IMR-90 (cell line): Measurements from ENCODE around the gene FAM219A. TPM values are rescaled to one million over a fixed set of nuclear protein-coding genes. Genes with fewer than 3 reads are reported as not detected.

Experiments used
- ATAC-seq: fragments of 200-7000 bp; cut with Tn5 transposase; 2 replicates; pipeline ENCODE4 v1.9.1; 2020; ENCODE audit warnings: low read depth, mild to moderate bottlenecking, moderate library complexity
- BruUV-seq: library from RNA; stranded (reverse); fragments of 400-500 nt; replicated peaks from 2 replicates; lab custom pipeline; 2021; lab: Mats Ljungman, UMichigan
- CTCF ChIA-PET: fragments of 300-600 bp; formaldehyde crosslinking; extraction: SDS; loops from one replicate; lab custom pipeline; 2021; ENCODE audit warnings: antibody characterized with exemption; lab: Yijun Ruan, JAX
- POLR2A ChIA-PET: fragments of 300-600 bp; sonication (Branson Sonifier 250); formaldehyde crosslinking; loops from one replicate; lab custom pipeline; 2022; ENCODE audit warnings: antibody characterized with exemption; ENCODE audit not compliant: unreplicated experiment; lab: Charles Lee
- DNase-seq: peaks from one replicate; pipeline ENCODE4 v3.0.0; 2013
- H2AFZ ChIP-seq: replicated peaks from 2 replicates; pipeline ENCODE3; 2013; ENCODE audit warnings: low read length, mild to moderate bottlenecking; ENCODE audit not compliant: poor library complexity
- H2AK5ac ChIP-seq: 2 replicates; pipeline ENCODE4 v1.6.1; 2013; ENCODE audit warnings: low read depth, low read length, inconsistent platforms
- H2AK9ac ChIP-seq: replicated peaks from 2 replicates; pipeline ENCODE3; 2013; ENCODE audit warnings: mild to moderate bottlenecking, low read depth, low read length, moderate library complexity; ENCODE audit not compliant: poor library complexity
- H2BK120ac ChIP-seq: 2 replicates; pipeline ENCODE4 v1.6.1; 2013; ENCODE audit warnings: low read depth, low read length, inconsistent platforms
- H2BK15ac ChIP-seq: 3 replicates; pipeline ENCODE4 v1.6.1; 2013; ENCODE audit warnings: low read depth, low read length, inconsistent platforms
- H2BK20ac ChIP-seq: 2 replicates; pipeline ENCODE4 v1.6.1; 2013; ENCODE audit warnings: low read depth, mild to moderate bottlenecking, inconsistent platforms, low read length, moderate library complexity
- H2BK5ac ChIP-seq: 2 replicates; pipeline ENCODE4 v1.6.1; 2013; ENCODE audit warnings: mild to moderate bottlenecking, low read depth, low read length, inconsistent platforms; ENCODE audit not compliant: poor library complexity, severe bottlenecking
- H3K14ac ChIP-seq: replicated peaks from 2 replicates; pipeline ENCODE4 v1.6.1; 2013; ENCODE audit warnings: low read depth, low read length, inconsistent platforms
- H3K18ac ChIP-seq: 2 replicates; pipeline ENCODE4 v1.6.1; 2013; ENCODE audit warnings: low read depth, low read length, control low read depth
- H3K23ac ChIP-seq: 2 replicates; pipeline ENCODE4 v1.6.1; 2013; ENCODE audit warnings: low read depth, low read length, inconsistent platforms
- H3K27ac ChIP-seq: 2 replicates; pipeline ENCODE4 v1.5.1; 2013; ENCODE audit warnings: mild to moderate bottlenecking, control low read depth, low read length; ENCODE audit not compliant: insufficient read depth
- H3K27me3 ChIP-seq: 2 replicates; pipeline ENCODE4 v1.6.1; 2013; ENCODE audit warnings: low read length; ENCODE audit not compliant: control insufficient read depth, insufficient read depth
- H3K36me3 ChIP-seq: 2 replicates; pipeline ENCODE4 v1.6.1; 2013; ENCODE audit warnings: low read length, mixed read lengths; ENCODE audit not compliant: control insufficient read depth, insufficient read depth
- H3K4ac ChIP-seq: 2 replicates; pipeline ENCODE4 v1.6.1; 2013; ENCODE audit warnings: low read depth, low read length, inconsistent platforms
- H3K4me1 ChIP-seq: 2 replicates; pipeline ENCODE4 v1.6.1; 2013; ENCODE audit warnings: low read length, mixed read lengths; ENCODE audit not compliant: control insufficient read depth, insufficient read depth
- H3K4me2 ChIP-seq: 2 replicates; pipeline ENCODE4 v1.6.1; 2013; ENCODE audit warnings: low read depth, mild to moderate bottlenecking, control low read depth, low read length, moderate library complexity
- H3K4me3 ChIP-seq: 2 replicates; pipeline ENCODE4 v1.5.1; 2013; ENCODE audit warnings: low read depth, mild to moderate bottlenecking, control low read depth, low read length, moderate library complexity; ENCODE audit not compliant: insufficient read depth
- H3K56ac ChIP-seq: 2 replicates; pipeline ENCODE4 v1.6.1; 2013; ENCODE audit warnings: low read length, inconsistent platforms; ENCODE audit not compliant: insufficient read depth; ENCODE audit errors: extremely low read depth
- H3K79me1 ChIP-seq, 2 experiments: 2 replicates each; pipeline ENCODE4 v1.6.1; 2013; ENCODE audit warnings: low read length in 2 of 2, inconsistent platforms in 1 of 2, low read depth in 1 of 2
- H3K9ac ChIP-seq: 2 replicates; pipeline ENCODE4 v1.6.1; 2013; ENCODE audit warnings: low read depth, low read length, control low read depth
- H3K9me1 ChIP-seq: 2 replicates; pipeline ENCODE4 v1.6.1; 2013; ENCODE audit warnings: low read length, inconsistent platforms; ENCODE audit not compliant: insufficient read depth
- H3K9me3 ChIP-seq: 2 replicates; pipeline ENCODE4 v1.6.1; 2013; ENCODE audit warnings: low read length; ENCODE audit not compliant: control insufficient read depth, insufficient read depth
- H4K20me1 ChIP-seq: 2 replicates; pipeline ENCODE4 v1.6.1; 2013; ENCODE audit warnings: low read length, inconsistent platforms; ENCODE audit not compliant: insufficient read depth
- H4K5ac ChIP-seq: 2 replicates; pipeline ENCODE4 v1.6.1; 2013; ENCODE audit warnings: mild to moderate bottlenecking, low read depth, low read length, control low read depth
- H4K8ac ChIP-seq, 2 experiments: 2 replicates each; pipeline ENCODE4 v1.6.1; 2013; ENCODE audit warnings: low read depth in 2 of 2, low read length in 2 of 2, control low read depth in 1 of 2, inconsistent platforms in 1 of 2
- H4K91ac ChIP-seq: 2 replicates; pipeline ENCODE4 v1.6.1; 2013; ENCODE audit warnings: low read depth, low read length, inconsistent platforms; ENCODE audit not compliant: insufficient read depth
- CHD1 ChIP-seq: IDR thresholded peaks from 2 replicates; pipeline ENCODE4 v1.6.1; 2012; ENCODE audit warnings: low read depth, low read length, improper control_type of control experiment
- MAFK ChIP-seq: IDR thresholded peaks from 2 replicates; pipeline ENCODE4 v1.6.1; 2012; ENCODE audit warnings: low read depth, low read length, improper control_type of control experiment
- RAD21 ChIP-seq: IDR thresholded peaks from 2 replicates; pipeline ENCODE4 v1.6.1; 2012; ENCODE audit warnings: low read length, improper control_type of control experiment
- SMC3 ChIP-seq: fragments of 150-350 bp; IDR thresholded peaks from 2 replicates; pipeline ENCODE4 v1.6.1; 2016; ENCODE audit warnings: low read depth, mild to moderate bottlenecking, antibody characterized with exemption, low read length, moderate library complexity
- WGBS, 2 experiments: methylation state at CpG; one replicate each; pipeline versions ENCODE4 v1.1.5 to v1.1.7; 2013; ENCODE audit warnings: missing lambda C conversion rate in 2 of 2; ENCODE audit not compliant: insufficient read length in 1 of 2; ENCODE audit errors: extremely low coverage in 2 of 2; 5-methylcytosine and 5-hydroxymethylcytosine counted together
- dilution Hi-C: fragments of 300-500 bp; cut with HindIII; formaldehyde crosslinking; loops from one replicate; pipeline ENCODE4 v1.14.3; 2018; ENCODE audit warnings: low sequenced_read_pairs; ENCODE audit not compliant: unreplicated experiment
- in situ Hi-C: fragments of 300-500 bp; cut with MboI; formaldehyde crosslinking; loops from 3 replicates; pipeline ENCODE4 v1.14.3; 2019; ENCODE audit warnings: low sequenced_read_pairs, inconsistent platforms, mixed read lengths
- intact Hi-C: fragments of 100-400 bp; cut with micrococcal nuclease; formaldehyde crosslinking; loops from 2 replicates; pipeline ENCODE4 v1.10.0; 2022
- polyA plus RNA-seq, 3 experiments: library from polyadenylated mRNA; depleted of rRNA; stranded (reverse); fragments of >200 nt; gene quantifications; 2 replicates each; pipeline ENCODE4 v1.2.3, GENCODE V29; 2012; ENCODE audit warnings: low replicate concordance in 1 of 3
- total RNA-seq: library from RNA; depleted of rRNA; stranded (reverse); fragments of >200 nt; gene quantifications from 2 replicates; pipeline ENCODE4 v1.2.3, GENCODE V29; 2012
- TF ChIP-seq, protein P1 (sequence below): conservative IDR thresholded peaks from 2 replicates; pipeline ENCODE4 v1.5.1; 2012; ENCODE audit warnings: mild to moderate bottlenecking, low read depth, low read length, improper control_type of control experiment

The FAM219A gene
- total and polyA plus RNA-seq, 2 of the 4 experiments (the other 2 are of a cell fraction), result 4.8 to 20.8 TPM

DNA sequence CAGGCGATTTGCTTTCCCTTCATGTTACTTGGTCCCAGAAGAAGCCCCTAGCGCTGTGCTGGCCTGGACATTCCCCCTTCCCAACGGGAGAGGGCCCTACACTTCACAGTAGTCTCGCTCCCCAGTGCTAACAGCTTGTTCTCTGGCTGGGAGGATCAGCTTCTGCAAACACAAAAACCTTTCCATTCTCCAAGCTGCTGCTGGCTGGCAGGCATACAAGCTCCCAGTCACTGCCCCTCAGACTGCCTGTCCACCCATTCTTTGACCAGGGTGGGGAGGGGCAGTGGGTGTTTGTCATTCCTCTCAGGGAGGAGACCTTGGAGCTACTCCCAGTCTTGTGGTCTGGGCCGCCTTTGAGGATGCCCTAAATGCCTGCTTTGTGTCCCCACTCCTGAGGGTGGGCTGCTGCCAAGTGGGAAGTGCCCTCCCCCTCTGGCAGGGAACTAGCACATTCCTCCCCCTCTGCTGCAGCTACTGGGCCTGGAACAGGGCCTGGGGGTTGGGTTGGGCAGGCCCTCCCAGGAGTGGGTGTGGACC lies 43.6 kb upstream of the FAM219A start:
- H2BK20ac ChIP-seq, result no peak overlapping the region
- no peaks in the 10 kb centered on the region for H3K9me1 ChIP-seq
- POLR2A ChIA-PET, result no interaction called here
- no peak overlapping the region for H3K9ac ChIP-seq
- no CpG with 5 or more reads among the region's 5 CpGs for WGBS, 2 experiments
- no TSS peak for BruUV-seq
- no peak overlapping the region for H2BK120ac ChIP-seq
- H3K36me3 ChIP-seq, result no peaks in the 10 kb centered on the region
- H3K4me3 ChIP-seq, result no peak overlapping the region
- H3K79me1 ChIP-seq, result no peaks in the 10 kb centered on the region
- H2BK15ac ChIP-seq, result no peak overlapping the region
- peaks cover 55% of the 10 kb centered on the region for H3K27me3 ChIP-seq
- H3K23ac ChIP-seq, result no peak overlapping the region
- H3K14ac ChIP-seq, result no peak overlapping the region
- no peak overlapping the region for H2AK9ac ChIP-seq
- no peak overlapping the region for H3K27ac ChIP-seq
- no peak overlapping the region for H4K8ac ChIP-seq
- intact Hi-C loops (loop anchor here (1.0 kb wide), 1 partner anchor 101 kb away; no protein-coding TSS in a partner anchor), dilution Hi-C loops (no loop called here), in situ Hi-C loops (no loop called here)
- no peak overlapping the region for H2AK5ac ChIP-seq
- no peak overlapping the region for H2AFZ ChIP-seq
- no peak overlapping the region for H3K4ac ChIP-seq
- no peaks in the 10 kb centered on the region for H3K9me3 ChIP-seq
- no peak overlapping the region for H3K18ac ChIP-seq
- H3K4me1 ChIP-seq, result no peaks in the 10 kb centered on the region; the same call in 1 of the 2 replicates
- no peak overlapping the region for H3K4me2 ChIP-seq
- no peak overlapping the region for H2BK5ac ChIP-seq
- peak; percentile 63 for ATAC-seq
- no peak overlapping the region for H4K91ac ChIP-seq
- TF ChIP-seq, protein P1, sequence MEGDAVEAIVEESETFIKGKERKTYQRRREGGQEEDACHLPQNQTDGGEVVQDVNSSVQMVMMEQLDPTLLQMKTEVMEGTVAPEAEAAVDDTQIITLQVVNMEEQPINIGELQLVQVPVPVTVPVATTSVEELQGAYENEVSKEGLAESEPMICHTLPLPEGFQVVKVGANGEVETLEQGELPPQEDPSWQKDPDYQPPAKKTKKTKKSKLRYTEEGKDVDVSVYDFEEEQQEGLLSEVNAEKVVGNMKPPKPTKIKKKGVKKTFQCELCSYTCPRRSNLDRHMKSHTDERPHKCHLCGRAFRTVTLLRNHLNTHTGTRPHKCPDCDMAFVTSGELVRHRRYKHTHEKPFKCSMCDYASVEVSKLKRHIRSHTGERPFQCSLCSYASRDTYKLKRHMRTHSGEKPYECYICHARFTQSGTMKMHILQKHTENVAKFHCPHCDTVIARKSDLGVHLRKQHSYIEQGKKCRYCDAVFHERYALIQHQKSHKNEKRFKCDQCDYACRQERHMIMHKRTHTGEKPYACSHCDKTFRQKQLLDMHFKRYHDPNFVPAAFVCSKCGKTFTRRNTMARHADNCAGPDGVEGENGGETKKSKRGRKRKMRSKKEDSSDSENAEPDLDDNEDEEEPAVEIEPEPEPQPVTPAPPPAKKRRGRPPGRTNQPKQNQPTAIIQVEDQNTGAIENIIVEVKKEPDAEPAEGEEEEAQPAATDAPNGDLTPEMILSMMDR, result peak; percentile 32; the same call in 1 of the 2 replicates
- TF ChIP-seq MAFK, result no peak
- TF ChIP-seq RAD21, result peak; percentile 41; the same call in 1 of the 2 replicates
- peak; percentile 36 for TF ChIP-seq SMC3
- no peak for TF ChIP-seq CHD1
- no peak overlapping the region for H3K56ac ChIP-seq
- peak; percentile 27 for DNase-seq
- no peaks in the 10 kb centered on the region; the same call in 1 of the 2 replicates for H4K20me1 ChIP-seq
- CTCF ChIA-PET, result interaction anchor here (0.5 to 2.5 kb wide), 5 partner anchors 64 to 98 kb away, joined by 3 to 13 read pairs (median 3); no protein-coding TSS in a partner anchor
- no peak overlapping the region for H4K5ac ChIP-seq
